ENCODE measurements around the gene RGS14.

GRCh38 chr5:177372034-177372896 lies 14.5 kb downstream of the RGS14 start:
- TF ChIP-seq, protein P1, sequence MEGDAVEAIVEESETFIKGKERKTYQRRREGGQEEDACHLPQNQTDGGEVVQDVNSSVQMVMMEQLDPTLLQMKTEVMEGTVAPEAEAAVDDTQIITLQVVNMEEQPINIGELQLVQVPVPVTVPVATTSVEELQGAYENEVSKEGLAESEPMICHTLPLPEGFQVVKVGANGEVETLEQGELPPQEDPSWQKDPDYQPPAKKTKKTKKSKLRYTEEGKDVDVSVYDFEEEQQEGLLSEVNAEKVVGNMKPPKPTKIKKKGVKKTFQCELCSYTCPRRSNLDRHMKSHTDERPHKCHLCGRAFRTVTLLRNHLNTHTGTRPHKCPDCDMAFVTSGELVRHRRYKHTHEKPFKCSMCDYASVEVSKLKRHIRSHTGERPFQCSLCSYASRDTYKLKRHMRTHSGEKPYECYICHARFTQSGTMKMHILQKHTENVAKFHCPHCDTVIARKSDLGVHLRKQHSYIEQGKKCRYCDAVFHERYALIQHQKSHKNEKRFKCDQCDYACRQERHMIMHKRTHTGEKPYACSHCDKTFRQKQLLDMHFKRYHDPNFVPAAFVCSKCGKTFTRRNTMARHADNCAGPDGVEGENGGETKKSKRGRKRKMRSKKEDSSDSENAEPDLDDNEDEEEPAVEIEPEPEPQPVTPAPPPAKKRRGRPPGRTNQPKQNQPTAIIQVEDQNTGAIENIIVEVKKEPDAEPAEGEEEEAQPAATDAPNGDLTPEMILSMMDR (IDR thresholded peaks at IDR 0.05): no peak
- TF ChIP-seq ZFX (IDR thresholded peaks at IDR 0.05; ENCODE audit: borderline replicate concordance): no peak
